OCI-LY3 (cell line): ENCODE results near the gene KDM4B.

Source experiments
- CTCF ChIP-seq: fragments of 200-600, 300-600 bp; sonication (generic); IDR thresholded peaks from 2 replicates; pipeline ENCODE4 v1.5.1; 2014; ENCODE audit warnings: antibody characterized with exemption, low read length, low read depth
- EZH2phosphoT487 ChIP-seq: fragments of 200-600 bp; shearing (Covaris generic); IDR thresholded peaks from 2 replicates; pipeline ENCODE4 v1.6.1; 2018; ENCODE audit warnings: antibody characterized with exemption, mixed run types, low read depth

- TF ChIP-seq CTCF = no peak
- TF ChIP-seq EZH2phosphoT487 = no peak
Observed at GRCh38 chr19:4962085-4962619, 6.8 kb upstream of the KDM4B start.
